Ishikawa (cell line): ENCODE results near the gene GRIK4.

Experiments
- CEBPB ChIP-seq: IDR thresholded peaks from 2 replicates; pipeline ENCODE4 v1.6.1; 2012
- CREB1 ChIP-seq: IDR thresholded peaks from 2 replicates; pipeline ENCODE4 v1.6.1; 2012; ENCODE audit warnings: low read depth
- EGR1 ChIP-seq: IDR thresholded peaks from 2 replicates; pipeline ENCODE4 v1.6.1; 2012
- EP300 ChIP-seq: IDR thresholded peaks from 2 replicates; pipeline ENCODE4 v1.6.1; 2012; ENCODE audit warnings: borderline replicate concordance
- FOXM1 ChIP-seq: IDR thresholded peaks from 2 replicates; pipeline ENCODE4 v1.6.1; 2012; ENCODE audit warnings: low read depth, borderline replicate concordance
- MAX ChIP-seq: IDR thresholded peaks from 2 replicates; pipeline ENCODE4 v1.6.1; 2012
- NFIC ChIP-seq: IDR thresholded peaks from 2 replicates; pipeline ENCODE4 v1.6.1; 2012
- RAD21 ChIP-seq: IDR thresholded peaks from 2 replicates; pipeline ENCODE4 v1.6.1; 2012; ENCODE audit warnings: low read depth
- REST ChIP-seq: IDR thresholded peaks from 2 replicates; pipeline ENCODE4 v1.6.1; 2012; ENCODE audit warnings: low read depth, mild to moderate bottlenecking
- TAF1 ChIP-seq: IDR thresholded peaks from 2 replicates; pipeline ENCODE4 v1.6.1; 2012; ENCODE audit warnings: low read depth, mild to moderate bottlenecking
- TCF12 ChIP-seq: IDR thresholded peaks from 2 replicates; pipeline ENCODE4 v1.6.1; 2012; ENCODE audit warnings: low read depth
- TEAD4 ChIP-seq: IDR thresholded peaks from 2 replicates; pipeline ENCODE4 v1.6.1; 2012
- USF1 ChIP-seq: IDR thresholded peaks from 2 replicates; pipeline ENCODE4 v1.6.1; 2012
- YY1 ChIP-seq: IDR thresholded peaks from 2 replicates; pipeline ENCODE4 v1.6.1; 2012; ENCODE audit warnings: low read depth
- ZBTB7A ChIP-seq: IDR thresholded peaks from 2 replicates; pipeline ENCODE4 v1.6.1; 2012; ENCODE audit warnings: low read depth

The GRIK4 gene

GRCh38 chr11:120786206-120786735 lies 274.7 kb downstream of the GRIK4 start:
- TF ChIP-seq ZBTB7A = no peak
- TF ChIP-seq TCF12 = no peak
- no peak for TF ChIP-seq CEBPB

- TF ChIP-seq TEAD4 (no peak), USF1 (no peak), NFIC (no peak), ZBTB7A (no peak), TAF1 (no peak), REST (no peak)
These were observed 277.8 kb downstream of the GRIK4 start for GRCh38 chr11:120789391-120789790.

GRCh38 chr11:120792306-120792705 lies 280.8 kb downstream of the GRIK4 start:
- TF ChIP-seq FOXM1 = no peak
- TF ChIP-seq TCF12 = no peak
- TF ChIP-seq TEAD4 = no peak
- no peak for TF ChIP-seq RAD21
- no peak for TF ChIP-seq EGR1
- TF ChIP-seq CEBPB = no peak
- TF ChIP-seq MAX = no peak
- TF ChIP-seq REST = no peak
- no peak for TF ChIP-seq EP300
- TF ChIP-seq NFIC = no peak
- TF ChIP-seq USF1 = no peak
- TF ChIP-seq CREB1 = no peak
- TF ChIP-seq YY1 = no peak
- TF ChIP-seq ZBTB7A = no peak

GRCh38 chr11:120793150-120793549 lies 281.6 kb downstream of the GRIK4 start:
- TF ChIP-seq FOXM1 = no peak
- TF ChIP-seq REST = no peak
- no peak for TF ChIP-seq NFIC
- TF ChIP-seq MAX = no peak
- TF ChIP-seq TEAD4 = no peak
- TF ChIP-seq TCF12 = no peak
- no peak for TF ChIP-seq USF1
- no peak for TF ChIP-seq CEBPB
- no peak for TF ChIP-seq EGR1
- TF ChIP-seq TAF1 = no peak
- no peak for TF ChIP-seq RAD21
- TF ChIP-seq ZBTB7A = no peak
- TF ChIP-seq EP300 = no peak
- no peak for TF ChIP-seq CREB1
- TF ChIP-seq YY1 = no peak
